Heart left ventricle (tissue), 16 donors: ENCODE data around the gene SCN4B. TPM values are rescaled to one million over a fixed set of nuclear protein-coding genes. Genes with fewer than 3 reads are reported as not detected.

Experiments used
- ATAC-seq, 4 donors: fragments of 200-7000 bp; cut with Tn5 transposase; one replicate each; pipeline ENCODE4 v1.9.1; 2020 to 2022; ENCODE audit warnings: moderate library complexity in 4 of 4, mild to moderate bottlenecking in 3 of 4, moderate number of reproducible peaks in 1 of 4
- DNase-seq, 5 donors: peaks; one replicate each; pipeline ENCODE4 v3.0.0-alpha.2; 2020
- H3K27ac ChIP-seq, 12 donors: fragments of 200-600 bp; sonication (generic) in 4 of 12; one replicate each; pipeline versions ENCODE4 v1.5.0 to v1.8.0; 2016 to 2022; ENCODE audit warnings: mild to moderate bottlenecking in 2 of 12
- H3K27me3 ChIP-seq, 9 donors: fragments of 200-600 bp; sonication (generic) in 2 of 9; one replicate each; pipeline versions ENCODE4 v1.5.1 to v1.8.0; 2016 to 2022; ENCODE audit warnings: mild to moderate bottlenecking in 3 of 9
- H3K36me3 ChIP-seq, 9 donors: fragments of 200-600 bp; sonication (generic) in 2 of 9; one replicate each; pipeline versions ENCODE4 v1.5.0 to v1.8.0; 2018 to 2022; ENCODE audit warnings: mild to moderate bottlenecking in 2 of 9
- H3K4me1 ChIP-seq, 12 donors: fragments of 200-600 bp; sonication (generic) in 4 of 12; one replicate each; pipeline versions ENCODE4 v1.5.0 to v1.8.0; 2016 to 2022; ENCODE audit warnings: mild to moderate bottlenecking in 3 of 12
- H3K4me3 ChIP-seq, 12 donors: fragments of 200-600 bp; sonication (generic) in 4 of 12; one replicate each; pipeline versions ENCODE4 v1.5.0 to v1.8.0; 2017 to 2022; ENCODE audit warnings: mild to moderate bottlenecking in 9 of 12, moderate library complexity in 4 of 12
- H3K9me3 ChIP-seq, 12 donors: fragments of 200-600 bp; sonication (generic) in 4 of 12; one replicate each; pipeline versions ENCODE4 v1.5.0 to v1.8.0; 2016 to 2022; ENCODE audit warnings: mild to moderate bottlenecking in 1 of 12
- CTCF ChIP-seq, 12 donors: fragments of 200-600 bp; sonication (generic) in 4 of 12; IDR thresholded peaks; one replicate each; pipeline versions ENCODE4 v1.5.0 to v1.8.0; 2018 to 2022; ENCODE audit warnings: antibody characterized with exemption in 12 of 12, mild to moderate bottlenecking in 5 of 12
- POLR2A ChIP-seq, 2 donors: fragments of 450-650 bp; IDR thresholded peaks; one replicate each; pipeline ENCODE4 v1.6.1; 2017; ENCODE audit warnings: antibody characterized with exemption in 2 of 2, mild to moderate bottlenecking in 2 of 2, moderate library complexity in 2 of 2
- WGBS, 4 donors: extraction: QIAGEN DNeasy Blood & Tissue Kit in 2 of 4; methylation state at CpG; one replicate each; pipeline versions ENCODE4 v1.1.5 to v1.1.7; 2013 to 2018; 5-methylcytosine and 5-hydroxymethylcytosine counted together
- intact Hi-C, 10 donors: fragments of 100-400 bp; cut with DNase I; formaldehyde crosslinking; loops; one replicate each; pipeline versions ENCODE4 v1.11.1 to v1.14.2; 2022
- polyA plus RNA-seq, 2 donors: library from polyadenylated mRNA; stranded (reverse); fragments of 200-250 nt; gene quantifications; one replicate each; pipeline ENCODE4 v1.2.3, GENCODE V29; 2013
- total RNA-seq, 9 donors: library from RNA; depleted of rRNA in 2 of 9; stranded (reverse); fragments of >200 nt in 2 of 9; fragmentation: NEBNext Ultra II Directional in 3 of 9; extraction: Animal tissue kit (Norgen Biotek cat#: 25700) in 3 of 9; gene quantifications; one replicate each; pipeline versions ENCODE4 v1.1.0 to v1.2.4, GENCODE V29; 2016 to 2023
- donor health status: ischemic (EF 13 %, LVEDD 7.1; RV severe dilation, severe dysfunction).
- donor health status: healthy with polysubstance abuse.
- donor health status: DM: no; HTN: yes; CAD: no.
- donor health status: DM: no; HTN: no; CAD: no.
- donor health status: ischemic (EF 25% LVEDD 6.9; RV normal size, moderate dysfunction).
- donor health status: ischemic (EF 25% LVEDD 5.7; RV mildly dilated, moderate dysfunction).
- donor health status: healthy.
- donor health status: DM: yes; HTN: yes; CAD: no.
- donor health status: ischemic (EF 35%, LVEDD 5.7; RV mildly dilated, moderate dysfunction).
- donor health status: nonischemic (EF 11% LVEDD 7.7; RV severe dilation, severe dysfunction).
- donor health status: DM: yes; HTN: yes; CAD: no.
- donor health status: PGD.
- donor health status: ischemic (EF 29% LVEDD 5.4; RV normal size, mild dysfunction).
- donor health status: nonischemic (EF 23%, LVEDD 6.1; RV moderate dilation, normal function).

SCN4B gene
- total and polyA plus RNA-seq, 11 donors, result 2.1 to 16.9 (median 11.9) TPM

GRCh38 chr11:118108513-118108912, 44.1 kb downstream of the SCN4B start:
- ATAC-seq (no peak), DNase-seq (no peak)
- peaks cover 0 to 12% (median 4%) of the 10 kb centered on the region in 12 donors for H3K4me1 ChIP-seq
- H3K4me3 ChIP-seq, result no peak overlapping the region
- H3K27me3 ChIP-seq, result no peaks in the 10 kb centered on the region
- no peaks in the 10 kb centered on the region for H3K9me3 ChIP-seq
- H3K36me3 ChIP-seq, result no peaks in the 10 kb centered on the region
- 75 to 81% (median 80%) methylated on average over 5 of the region's 5 CpGs for WGBS, 4 donors
- H3K27ac ChIP-seq, result peak overlapping the region in 8 of 12 donors; percentile 28 to 74 (median 55)
- TF ChIP-seq POLR2A (IDR thresholded peaks at IDR 0.05) (no peak), CTCF (IDR thresholded peaks at IDR 0.05) (no peak)
- intact Hi-C loops, result no loop called here

GRCh38 chr11:118106789-118107335, 45.8 kb downstream of the SCN4B start:
- no peaks in the 10 kb centered on the region for H3K27me3 ChIP-seq
- no peaks in the 10 kb centered on the region for H3K9me3 ChIP-seq
- no peak for ATAC-seq
- peaks cover 0 to 12% (median 4%) of the 10 kb centered on the region in 12 donors for H3K4me1 ChIP-seq
- 77 to 86% (median 83%) methylated on average over 2 of the region's 2 CpGs for WGBS, 4 donors
- DNase-seq, result no peak
- no peak overlapping the region for H3K27ac ChIP-seq
- no peaks in the 10 kb centered on the region for H3K36me3 ChIP-seq
- intact Hi-C loops, result no loop called here
- no peak overlapping the region for H3K4me3 ChIP-seq
- TF ChIP-seq CTCF (IDR thresholded peaks at IDR 0.05) (no peak), POLR2A (IDR thresholded peaks at IDR 0.05) (no peak)

- Histone ChIP-seq H3K4me3 (no peak overlapping the region), H3K27me3 (no peaks in the 10 kb centered on the region), H3K4me1 (peaks cover 0 to 16% (median 6%) of the 10 kb centered on the region in 12 donors), H3K27ac (no peak overlapping the region), H3K36me3 (no peaks in the 10 kb centered on the region), H3K9me3 (no peaks in the 10 kb centered on the region)
- no peak for ATAC-seq
- intact Hi-C loops, result no loop called here
- no peak for TF ChIP-seq POLR2A (IDR thresholded peaks at IDR 0.05)
- TF ChIP-seq CTCF (IDR thresholded peaks at IDR 0.05), result no peak
- WGBS, 4 donors, result 74 to 80% (median 76%) methylated on average over 4 of the region's 4 CpGs
- DNase-seq, result no peak
These were observed 46.8 kb downstream of the SCN4B start for GRCh38 chr11:118105657-118106305.

- intact Hi-C loops, result no loop called here
- no peaks in the 10 kb centered on the region for H3K36me3 ChIP-seq
- H3K27me3 ChIP-seq, result no peaks in the 10 kb centered on the region
- 92 to 97% (median 95%) methylated on average over 6 of the region's 6 CpGs for WGBS, 4 donors
- ATAC-seq, result no peak
- H3K4me1 ChIP-seq, result peaks cover 0 to 24% (median 13%) of the 10 kb centered on the region in 12 donors
- DNase-seq, result no peak
- H3K9me3 ChIP-seq, result no peaks in the 10 kb centered on the region
- no peak overlapping the region for H3K4me3 ChIP-seq
- H3K27ac ChIP-seq, result no peak overlapping the region
- TF ChIP-seq CTCF (IDR thresholded peaks at IDR 0.05) (no peak), POLR2A (IDR thresholded peaks at IDR 0.05) (no peak)
These were observed 48.1 kb downstream of the SCN4B start for GRCh38 chr11:118104491-118104890.
